Germinal center (tissue), 1 donor: Measurements from ENCODE around the gene ARHGAP22.

Experiments
- DNase-seq: peaks from one replicate; pipeline ENCODE4 v3.0.0; 2012; ENCODE audit warnings: mixed read lengths, low spot score

Gene ARHGAP22

GRCh38 chr10:48607356-48608278 lies 2.7 kb upstream of the ARHGAP22 start:
- DNase-seq = no peak

GRCh38 chr10:48606530-48607355 lies 1.9 kb upstream of the ARHGAP22 start:
- DNase-seq = no peak

GRCh38 chr10:48605786-48606529 lies 1.1 kb upstream of the ARHGAP22 start:
- DNase-seq = no peak

GRCh38 chr10:48604039-48604990 lies 558 bp downstream of the ARHGAP22 start:
- DNase-seq = no peak

GRCh38 chr10:48603421-48604038 lies 1.3 kb downstream of the ARHGAP22 start:
- no peak for DNase-seq

- DNase-seq = no peak
These were observed 2.3 kb downstream of the ARHGAP22 start for GRCh38 chr10:48602401-48603135.

GRCh38 chr10:48601789-48602188 lies 3.1 kb downstream of the ARHGAP22 start:
- DNase-seq = no peak

GRCh38 chr10:48600645-48601505 lies 4.0 kb downstream of the ARHGAP22 start:
- no peak for DNase-seq

GRCh38 chr10:48599830-48600134 lies 5.1 kb downstream of the ARHGAP22 start:
- no peak for DNase-seq

- DNase-seq = no peak
These were observed 5.7 kb downstream of the ARHGAP22 start for GRCh38 chr10:48598936-48599829.

GRCh38 chr10:48598243-48598935 lies 6.5 kb downstream of the ARHGAP22 start:
- DNase-seq = no peak

GRCh38 chr10:48595539-48595932 lies 9.3 kb downstream of the ARHGAP22 start:
- no peak for DNase-seq

- DNase-seq = no peak
These were observed 9.9 kb downstream of the ARHGAP22 start for GRCh38 chr10:48594803-48595538.

GRCh38 chr10:48594371-48594770 lies 10.5 kb downstream of the ARHGAP22 start:
- DNase-seq = no peak

GRCh38 chr10:48592346-48592745 lies 12.5 kb downstream of the ARHGAP22 start:
- no peak for DNase-seq

- DNase-seq = no peak
These were observed 13.9 kb downstream of the ARHGAP22 start for GRCh38 chr10:48590945-48591344.

- no peak for DNase-seq
These were observed 15.6 kb downstream of the ARHGAP22 start for GRCh38 chr10:48589266-48589665.
